GM18873 (cell line): Measurements from ENCODE around the gene MYH14.
"Not testable (repeated sequence)": the region's sequence is repeated elsewhere in the genome, so short reads cannot be mapped to it uniquely, and the experiment has no call there.

ENCODE experiments used
- ATAC-seq: cut with Tn5 transposase; IDR thresholded peaks from one replicate; pipeline ENCODE4 v1.9.1; 2021; ENCODE audit warnings: mild to moderate bottlenecking, moderate library complexity, moderate number of reproducible peaks; ENCODE audit not compliant: unreplicated experiment, low FRiP score

Gene MYH14

GRCh38 chr19:50222691-50223438, 19.4 kb downstream of the MYH14 start:
- no peak for ATAC-seq

- no peak for ATAC-seq
Measured at GRCh38 chr19:50223439-50223716, 20.0 kb downstream of the MYH14 start.

- ATAC-seq = no peak
Measured at GRCh38 chr19:50224986-50225747, 21.7 kb downstream of the MYH14 start.

- ATAC-seq = no peak
Measured at GRCh38 chr19:50226536-50226935, 23.1 kb downstream of the MYH14 start.

- ATAC-seq = not testable (repeated sequence)
Measured at GRCh38 chr19:50228153-50228552, 24.7 kb downstream of the MYH14 start.

- no peak for ATAC-seq
Measured at GRCh38 chr19:50230379-50231351, 27.2 kb downstream of the MYH14 start.

- ATAC-seq = not testable (repeated sequence)
Measured at GRCh38 chr19:50231417-50231816, 28.0 kb downstream of the MYH14 start.

- ATAC-seq = no peak
Measured at GRCh38 chr19:50231821-50232220, 28.4 kb downstream of the MYH14 start.

GRCh38 chr19:50232600-50232999, 29.2 kb downstream of the MYH14 start:
- no peak for ATAC-seq

GRCh38 chr19:50233308-50233910, 30.0 kb downstream of the MYH14 start:
- ATAC-seq = no peak

- ATAC-seq = not testable (repeated sequence)
Measured at GRCh38 chr19:50237493-50237892, 34.1 kb downstream of the MYH14 start.

- no peak for ATAC-seq
Measured at GRCh38 chr19:50238043-50238442, 34.6 kb downstream of the MYH14 start.

GRCh38 chr19:50239921-50240590, 36.6 kb downstream of the MYH14 start:
- no peak for ATAC-seq

- no peak for ATAC-seq
Measured at GRCh38 chr19:50242581-50242980, 39.2 kb downstream of the MYH14 start.

- no peak for ATAC-seq
Measured at GRCh38 chr19:50244695-50245094, 41.3 kb downstream of the MYH14 start.

- ATAC-seq = no peak
Measured at GRCh38 chr19:50248413-50248812, 45.0 kb downstream of the MYH14 start.

- no peak for ATAC-seq
Measured at GRCh38 chr19:50248826-50249225, 45.4 kb downstream of the MYH14 start.

GRCh38 chr19:50249636-50250035, 46.2 kb downstream of the MYH14 start:
- no peak for ATAC-seq

- ATAC-seq = no peak
Measured at GRCh38 chr19:50250450-50251136, 47.2 kb downstream of the MYH14 start.
